Osteocyte (in vitro differentiated cells): ENCODE data around the gene POLD2. TPM values are rescaled to one million over a fixed set of nuclear protein-coding genes. Genes with fewer than 3 reads are reported as not detected.

Source experiments
- DNase-seq: peaks from one replicate; pipeline ENCODE4 v3.0.0; 2021; ENCODE audit warnings: mixed read lengths; ENCODE audit not compliant: unreplicated experiment; ENCODE audit errors: extremely low spot score
- H3K27ac Mint-ChIP-seq: one replicate; pipeline ENCODE4 v1.8.0; 2021; ENCODE audit warnings: mild to moderate bottlenecking, mixed read lengths; ENCODE audit not compliant: unreplicated experiment
- H3K27me3 Mint-ChIP-seq: one replicate; pipeline ENCODE4 v1.8.0; 2021; ENCODE audit warnings: mixed read lengths; ENCODE audit not compliant: unreplicated experiment
- H3K36me3 Mint-ChIP-seq: one replicate; pipeline ENCODE4 v1.8.0; 2021; ENCODE audit warnings: mixed read lengths; ENCODE audit not compliant: unreplicated experiment
- H3K4me1 Mint-ChIP-seq: one replicate; pipeline ENCODE4 v1.8.0; 2021; ENCODE audit warnings: mixed read lengths; ENCODE audit not compliant: unreplicated experiment
- H3K4me3 Mint-ChIP-seq: one replicate; pipeline ENCODE4 v1.8.0; 2021; ENCODE audit warnings: mild to moderate bottlenecking, moderate library complexity, mixed read lengths; ENCODE audit not compliant: unreplicated experiment
- H3K9me3 Mint-ChIP-seq: one replicate; pipeline ENCODE4 v1.8.0; 2021; ENCODE audit warnings: mixed read lengths; ENCODE audit not compliant: unreplicated experiment
- CTCF ChIP-seq: fragments of 200-600 bp; sonication (generic); IDR thresholded peaks from 2 replicates; pipeline ENCODE4 v1.5.0; 2021; ENCODE audit warnings: antibody characterized with exemption, mild to moderate bottlenecking, moderate library complexity
- total RNA-seq: library from RNA; stranded (reverse); gene quantifications from 2 replicates; pipeline ENCODE4 v1.2.1, GENCODE V29; 2021

POLD2 gene
- total RNA-seq, 1 donor from 2014 or later, result 59.2 TPM

GRCh38 chr7:44112997-44113763, 10.2 kb downstream of the POLD2 start:
- Mint-ChIP-seq H3K27me3 (no peaks in the 10 kb centered on the region), H3K4me1 (peaks cover 13% of the 10 kb centered on the region), H3K4me3 (no peak overlapping the region), H3K36me3 (peaks cover 23% of the 10 kb centered on the region), H3K27ac (no peak overlapping the region), H3K9me3 (no peaks in the 10 kb centered on the region)
- DNase-seq, result no peak
- no peak for TF ChIP-seq CTCF

GRCh38 chr7:44112231-44112996, 10.9 kb downstream of the POLD2 start:
- no peak for TF ChIP-seq CTCF
- Mint-ChIP-seq H3K9me3 (no peaks in the 10 kb centered on the region), H3K27ac (no peak overlapping the region), H3K4me3 (no peak overlapping the region), H3K36me3 (peaks cover 21% of the 10 kb centered on the region), H3K27me3 (no peaks in the 10 kb centered on the region), H3K4me1 (peaks cover 13% of the 10 kb centered on the region)
- DNase-seq, result no peak

GRCh38 chr7:44111761-44112160, 11.6 kb downstream of the POLD2 start:
- Mint-ChIP-seq H3K27me3 (no peaks in the 10 kb centered on the region), H3K27ac (no peak overlapping the region), H3K9me3 (no peaks in the 10 kb centered on the region), H3K36me3 (peaks cover 21% of the 10 kb centered on the region), H3K4me3 (no peak overlapping the region), H3K4me1 (peaks cover 19% of the 10 kb centered on the region)
- no peak for DNase-seq
- TF ChIP-seq CTCF, result no peak

- H3K27ac Mint-ChIP-seq, result no peak overlapping the region
- H3K4me1 Mint-ChIP-seq, result peaks cover 24% of the 10 kb centered on the region
- H3K27me3 Mint-ChIP-seq, result no peaks in the 10 kb centered on the region
- H3K36me3 Mint-ChIP-seq, result peaks cover 26% of the 10 kb centered on the region
- no peak for DNase-seq
- H3K4me3 Mint-ChIP-seq, result no peak overlapping the region
- no peak for TF ChIP-seq CTCF
- H3K9me3 Mint-ChIP-seq, result no peaks in the 10 kb centered on the region
Observed at GRCh38 chr7:44110719-44111635, 12.4 kb downstream of the POLD2 start.
